NCI-H345 treated with DMSO at 0.1 percent for 48 hours (cell line): ENCODE data around the gene PAX2.

Source experiments
- DNase-seq: peaks from one replicate; lab custom pipeline; 2025; ENCODE audit not compliant: unreplicated experiment; lab: John Stamatoyannopoulos, UW

PAX2 gene

DNA sequence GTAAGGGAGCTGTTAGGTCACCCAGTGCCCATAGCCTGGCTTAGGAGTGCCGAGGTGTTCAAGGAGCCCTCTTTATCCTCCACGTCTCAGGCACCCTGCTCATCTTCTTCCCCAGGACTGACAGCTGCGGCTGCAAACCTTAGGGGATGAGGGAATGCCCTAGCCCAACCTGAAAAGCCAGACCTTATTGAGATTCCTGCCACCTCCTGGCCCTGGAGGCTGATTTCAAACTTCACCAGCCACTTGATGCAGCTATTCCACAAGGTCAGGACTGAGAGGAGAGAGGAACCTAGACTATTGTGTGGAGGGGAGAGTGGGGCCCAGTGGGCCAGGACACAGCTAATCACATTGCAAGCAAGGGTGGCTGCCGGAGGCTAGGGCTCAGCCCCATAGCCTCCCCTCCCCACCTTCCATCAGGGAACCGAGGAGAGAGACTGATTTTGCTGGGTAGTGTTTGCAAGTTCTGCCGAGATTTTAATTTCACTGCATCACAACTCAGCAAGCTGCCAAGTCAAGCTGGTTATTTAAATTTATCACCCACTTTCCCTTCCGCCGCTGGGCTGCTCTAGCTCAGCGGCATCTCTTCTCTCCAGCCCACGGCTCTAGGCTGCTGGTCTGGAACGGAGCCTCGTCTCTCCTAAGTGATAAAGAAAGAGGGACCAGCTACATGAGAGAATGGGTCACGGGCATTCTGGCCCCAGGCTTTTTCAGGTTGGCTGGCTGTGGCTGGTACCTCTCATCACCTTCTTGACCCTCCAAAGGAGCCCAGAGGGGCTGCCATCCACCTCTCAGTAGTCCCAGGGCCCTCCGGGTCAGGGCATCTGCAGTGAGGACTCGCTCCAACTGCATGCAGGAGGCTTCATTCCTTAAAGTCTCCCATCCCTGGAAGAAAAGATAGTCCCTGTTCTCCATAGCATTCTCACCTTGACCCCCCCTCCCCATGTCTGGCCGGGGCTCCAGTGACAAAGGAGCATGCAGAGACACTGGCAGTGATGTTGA lies 66.7 kb downstream of the PAX2 start:
- DNase-seq = no peak

DNA sequence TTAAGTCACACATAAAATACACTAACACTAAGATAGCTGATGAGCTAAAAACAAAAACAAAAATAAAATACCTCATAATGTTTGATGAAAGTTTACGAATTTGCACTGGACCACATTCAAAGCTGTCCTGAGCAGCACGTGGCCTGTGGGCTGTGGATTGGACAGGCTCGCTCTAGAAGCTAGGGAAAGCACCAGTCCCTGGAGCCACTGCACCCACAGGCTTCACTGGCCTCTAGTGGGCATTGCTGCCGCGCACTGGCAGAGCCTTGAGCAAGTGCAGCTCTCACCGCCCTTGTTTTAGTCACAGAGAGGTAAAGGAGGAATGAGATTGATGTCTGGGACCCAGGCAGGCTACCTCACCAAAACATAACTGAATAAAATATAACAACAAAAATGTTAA lies 67.6 kb downstream of the PAX2 start:
- DNase-seq = no peak

DNA sequence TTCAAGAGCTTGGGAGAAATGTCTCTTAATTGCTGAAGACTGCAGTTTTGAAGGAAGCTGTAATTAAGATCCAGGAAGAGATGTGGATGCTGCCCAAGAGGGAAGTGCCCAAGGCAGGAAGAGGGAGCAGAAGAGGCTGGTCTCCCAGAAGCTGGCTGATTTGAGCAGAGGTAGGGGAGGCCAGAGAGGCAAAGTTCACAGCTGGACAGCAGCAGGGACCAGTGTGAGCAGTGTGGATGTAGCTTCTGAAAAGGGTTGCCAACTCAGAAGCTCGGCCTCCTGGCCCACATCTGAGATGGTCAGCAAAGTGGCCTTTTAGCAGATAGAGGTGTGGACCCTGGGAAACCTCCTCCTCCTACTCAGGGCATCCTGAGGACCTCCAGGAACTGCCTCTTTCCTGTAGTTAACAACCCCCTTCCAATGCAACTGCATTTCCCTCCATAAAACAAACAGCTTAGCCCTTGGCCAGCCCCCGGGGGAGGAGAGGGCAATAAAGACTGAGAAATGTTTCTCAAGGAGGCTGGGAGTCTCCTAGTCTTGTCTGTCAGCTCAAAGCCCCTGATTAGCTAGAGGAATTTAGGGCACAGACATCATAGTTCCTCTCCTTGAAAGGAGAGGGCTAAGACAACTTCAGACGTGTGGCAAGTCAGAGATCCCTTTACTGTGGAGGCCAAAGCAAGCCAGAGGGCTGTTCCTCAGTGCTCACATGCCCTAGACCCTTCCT lies 69.5 kb downstream of the PAX2 start:
- DNase-seq = no peak

DNA sequence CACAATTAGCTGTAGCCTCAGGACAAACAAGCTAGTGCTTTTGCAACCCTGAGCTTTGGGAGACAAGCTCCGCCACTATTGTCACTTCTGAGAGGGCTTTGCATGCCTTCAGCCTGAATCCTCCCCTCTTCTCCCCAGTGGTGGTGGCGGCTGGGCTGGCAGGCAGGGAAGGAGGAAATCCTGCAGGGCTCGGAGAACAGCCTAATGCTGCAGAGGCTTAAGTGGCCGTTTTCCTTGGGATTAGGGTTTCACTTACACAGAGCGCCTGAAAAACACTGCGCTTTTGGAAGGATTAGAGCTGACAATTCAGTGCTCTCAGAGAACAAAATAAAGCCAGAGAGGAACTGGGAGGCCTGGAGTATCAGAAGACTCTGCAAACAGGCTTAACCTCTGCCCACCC lies 71.3 kb downstream of the PAX2 start:
- DNase-seq = no peak

DNA sequence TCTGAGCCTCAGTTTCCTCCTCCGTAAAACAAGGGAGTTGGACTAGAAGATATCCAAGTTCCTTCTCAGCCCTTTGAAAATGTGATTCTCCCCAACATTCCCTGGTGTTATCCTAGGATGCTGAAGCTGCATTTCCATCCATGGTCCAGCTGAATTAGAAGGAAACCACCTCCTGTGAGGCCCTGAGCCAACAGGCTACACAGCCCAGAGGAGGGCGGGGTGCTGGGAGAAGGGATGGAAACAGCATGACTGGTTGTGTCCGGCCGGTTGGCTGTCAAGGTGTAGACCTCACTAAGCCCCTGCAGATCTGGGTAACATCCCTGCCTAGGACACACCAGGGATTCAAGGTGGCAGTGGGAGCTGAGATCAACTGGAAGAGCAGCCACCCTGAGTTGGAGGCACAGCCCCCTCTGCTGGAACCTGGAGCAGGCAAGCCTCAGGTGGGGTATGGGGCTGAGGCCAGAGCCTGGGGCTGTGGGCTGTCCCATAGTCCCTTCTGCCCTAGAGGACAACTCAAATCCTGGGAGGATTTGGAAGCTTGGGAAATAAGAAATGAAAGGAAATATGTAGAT lies 72.0 kb downstream of the PAX2 start:
- DNase-seq = no peak

DNA sequence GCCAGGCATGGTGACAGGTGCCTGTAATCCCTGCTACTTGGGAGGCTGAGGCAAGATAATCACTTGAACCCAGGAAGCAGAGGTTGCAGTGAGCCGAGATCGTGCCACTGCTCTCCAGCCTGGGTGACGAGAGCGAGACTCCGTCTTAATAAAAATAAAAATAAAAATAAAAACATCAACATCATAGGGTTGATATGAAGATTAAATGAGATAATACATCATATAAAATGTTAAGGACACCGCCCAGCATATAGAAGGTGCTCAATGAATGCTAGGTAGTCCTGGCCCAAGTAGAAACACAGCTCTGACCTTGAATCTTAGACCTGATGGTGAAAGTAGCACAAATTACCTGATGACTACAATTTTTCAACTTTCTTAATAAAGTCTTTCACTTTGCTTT lies 74.0 kb downstream of the PAX2 start:
- no peak for DNase-seq

DNA sequence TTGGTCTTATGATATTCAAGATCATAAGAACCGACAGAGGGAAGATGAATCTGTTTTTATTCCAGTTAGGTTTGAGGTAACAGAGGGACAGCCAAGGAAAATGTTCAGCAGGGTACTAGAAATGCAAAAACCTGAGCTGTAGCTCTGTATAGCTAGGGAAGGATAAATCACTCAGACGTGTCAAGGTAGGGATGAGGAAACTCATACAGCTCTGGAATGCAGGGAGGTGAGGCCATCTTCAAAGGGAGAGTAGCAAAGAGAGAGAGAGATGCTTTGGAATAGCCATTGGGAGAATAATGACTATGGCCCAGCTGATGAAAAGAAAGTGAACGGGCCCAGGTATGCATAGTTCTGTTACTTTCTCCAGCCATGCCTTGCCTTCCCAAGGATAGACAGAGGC lies 77.8 kb downstream of the PAX2 start:
- no peak for DNase-seq

DNA sequence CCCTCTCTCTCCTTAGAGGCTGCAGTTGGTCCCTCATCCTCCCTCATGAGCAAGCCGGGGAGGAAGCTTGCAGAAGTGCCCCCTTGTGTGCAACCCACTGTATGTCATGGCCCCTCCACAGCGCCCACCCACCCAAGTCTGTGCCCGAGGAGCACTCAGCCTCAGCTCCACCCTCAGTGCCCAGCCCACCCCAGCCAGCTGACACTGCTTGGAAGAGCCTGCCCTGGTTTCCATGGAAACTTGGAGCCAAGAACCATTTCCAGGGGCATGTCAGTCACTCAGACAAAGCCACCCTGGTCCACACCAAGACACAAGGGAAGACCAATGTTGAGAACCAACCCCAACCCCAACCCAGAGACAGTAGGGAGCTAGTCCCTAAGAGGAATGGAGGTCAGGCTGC lies 79.5 kb downstream of the PAX2 start:
- no peak for DNase-seq

DNA sequence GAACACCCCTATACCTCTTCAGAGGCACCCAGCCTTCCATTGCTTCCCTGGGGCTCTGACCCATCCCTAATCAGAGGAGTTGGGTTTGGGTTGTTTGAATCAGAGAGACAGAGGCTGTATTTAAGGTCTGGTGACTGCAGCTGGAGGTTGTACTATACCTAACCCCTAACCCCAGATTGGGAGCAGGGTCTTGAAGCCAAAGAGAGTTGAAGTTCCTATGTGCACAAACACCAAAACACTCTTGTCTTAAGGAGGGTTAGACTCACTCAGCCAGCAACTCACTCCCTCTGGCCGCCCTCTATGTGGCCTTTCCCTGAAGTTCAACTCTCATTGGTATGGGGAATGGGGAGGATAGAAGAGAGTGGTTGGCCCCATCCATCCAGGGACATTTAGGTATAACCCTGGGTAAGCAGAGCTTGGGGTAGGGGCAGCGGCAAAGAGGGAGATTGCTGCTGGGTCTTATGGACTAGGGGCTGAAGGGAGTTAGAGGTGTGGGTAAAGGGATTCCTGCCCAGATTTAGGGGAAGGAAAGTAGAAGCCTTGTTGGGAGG lies 80.0 kb downstream of the PAX2 start:
- DNase-seq = no peak

DNA sequence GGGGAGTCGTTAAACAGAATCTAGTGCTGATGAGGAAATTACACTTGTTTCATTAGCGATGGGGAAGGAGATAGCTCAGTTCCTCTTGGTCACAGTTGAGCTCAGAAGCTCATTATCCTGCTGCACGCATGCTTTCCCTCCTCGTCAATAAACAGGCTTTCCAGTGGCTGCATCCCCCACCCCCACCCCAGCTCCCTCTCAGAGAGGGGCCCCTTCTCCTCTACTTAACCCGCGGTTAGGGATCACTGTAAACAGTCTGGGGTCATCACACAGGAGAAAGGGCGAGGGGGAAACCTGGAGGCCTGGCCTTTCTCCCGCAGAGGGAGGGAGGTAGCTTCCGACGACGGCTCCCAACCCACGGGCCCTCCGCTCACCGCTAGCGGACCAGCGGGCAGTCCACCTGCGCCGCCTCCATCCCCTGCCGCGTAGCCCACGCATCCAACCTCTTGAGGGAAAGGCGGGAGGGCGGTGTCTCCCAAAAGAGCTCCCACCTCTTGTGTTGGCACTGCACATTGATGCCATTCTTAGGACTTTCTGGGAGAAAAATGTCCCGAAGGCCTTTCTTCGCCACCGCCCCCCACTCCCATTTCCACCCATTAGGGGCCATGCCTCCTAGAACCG lies 80.8 kb downstream of the PAX2 start:
- DNase-seq = no peak

DNA sequence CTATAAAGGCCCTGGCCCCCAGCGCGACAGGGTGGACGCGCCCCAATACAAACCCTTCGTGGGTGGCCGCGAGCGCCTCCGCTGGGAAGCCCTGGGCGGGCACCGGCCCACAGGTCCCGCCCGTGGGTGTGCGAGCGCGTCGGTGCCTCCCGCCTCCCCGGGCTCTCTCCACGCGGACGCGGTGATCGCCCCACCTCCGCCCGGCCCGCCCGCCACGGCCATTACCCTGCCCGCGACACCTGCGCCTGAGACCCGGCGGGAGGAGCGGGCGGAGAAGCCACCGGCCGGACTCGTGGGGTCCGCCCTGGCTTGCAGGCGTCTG lies 81.2 kb downstream of the PAX2 start:
- DNase-seq = no peak

DNA sequence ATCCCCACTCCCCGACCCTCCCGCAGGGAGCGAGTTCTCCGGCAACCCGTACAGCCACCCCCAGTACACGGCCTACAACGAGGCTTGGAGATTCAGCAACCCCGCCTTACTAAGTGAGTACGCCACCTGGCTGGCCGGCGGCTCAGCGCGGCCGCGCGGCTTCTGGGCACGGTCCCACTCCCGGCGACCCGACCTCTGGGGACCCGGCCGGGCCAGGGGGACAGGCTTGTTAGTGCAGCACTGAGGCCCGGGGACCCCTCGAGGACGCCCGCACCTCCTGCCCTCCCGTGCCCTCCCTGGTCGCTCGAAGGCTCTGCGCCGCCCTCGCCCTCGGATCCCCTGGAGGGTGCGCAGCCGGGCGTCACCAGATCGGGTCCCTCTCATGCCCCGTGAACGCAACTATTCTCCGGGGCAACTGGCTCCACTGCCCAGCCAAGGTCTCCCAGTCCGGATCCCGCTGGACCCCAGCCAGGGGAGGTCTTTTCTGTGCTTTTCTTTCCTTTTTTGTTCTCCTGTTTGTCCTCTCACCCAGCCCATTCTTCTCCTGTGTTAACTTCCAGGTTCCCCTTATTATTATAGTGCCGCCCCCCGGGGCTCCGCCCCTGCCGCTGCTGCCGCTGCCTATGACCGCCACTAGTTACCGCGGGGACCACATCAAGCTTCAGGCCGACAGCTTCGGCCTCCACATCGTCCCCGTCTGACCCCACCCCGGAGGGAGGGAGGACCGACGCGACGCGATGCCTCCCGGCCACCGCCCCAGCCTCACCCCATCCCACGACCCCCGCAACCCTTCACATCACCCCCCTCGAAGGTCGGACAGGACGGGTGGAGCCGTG lies 81.8 kb downstream of the PAX2 start:
- no peak for DNase-seq

DNA sequence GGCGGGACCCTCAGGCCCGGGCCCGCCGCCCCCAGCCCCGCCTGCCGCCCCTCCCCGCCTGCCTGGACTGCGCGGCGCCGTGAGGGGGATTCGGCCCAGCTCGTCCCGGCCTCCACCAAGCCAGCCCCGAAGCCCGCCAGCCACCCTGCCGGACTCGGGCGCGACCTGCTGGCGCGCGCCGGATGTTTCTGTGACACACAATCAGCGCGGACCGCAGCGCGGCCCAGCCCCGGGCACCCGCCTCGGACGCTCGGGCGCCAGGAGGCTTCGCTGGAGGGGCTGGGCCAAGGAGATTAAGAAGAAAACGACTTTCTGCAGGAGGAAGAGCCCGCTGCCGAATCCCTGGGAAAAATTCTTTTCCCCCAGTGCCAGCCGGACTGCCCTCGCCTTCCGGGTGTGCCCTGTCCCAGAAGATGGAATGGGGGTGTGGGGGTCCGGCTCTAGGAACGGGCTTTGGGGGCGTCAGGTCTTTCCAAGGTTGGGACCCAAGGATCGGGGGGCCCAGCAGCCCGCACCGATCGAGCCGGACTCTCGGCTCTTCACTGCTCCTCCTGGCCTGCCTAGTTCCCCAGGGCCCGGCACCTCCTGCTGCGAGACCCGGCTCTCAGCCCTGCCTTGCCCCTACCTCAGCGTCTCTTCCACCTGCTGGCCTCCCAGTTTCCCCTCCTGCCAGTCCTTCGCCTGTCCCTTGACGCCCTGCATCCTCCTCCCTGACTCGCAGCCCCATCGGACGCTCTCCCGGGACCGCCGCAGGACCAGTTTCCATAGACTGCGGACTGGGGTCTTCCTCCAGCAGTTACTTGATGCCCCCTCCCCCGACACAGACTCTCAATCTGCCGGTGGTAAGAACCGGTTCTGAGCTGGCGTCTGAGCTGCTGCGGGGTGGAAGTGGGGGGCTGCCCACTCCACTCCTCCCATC lies 82.7 kb downstream of the PAX2 start:
- no peak for DNase-seq

DNA sequence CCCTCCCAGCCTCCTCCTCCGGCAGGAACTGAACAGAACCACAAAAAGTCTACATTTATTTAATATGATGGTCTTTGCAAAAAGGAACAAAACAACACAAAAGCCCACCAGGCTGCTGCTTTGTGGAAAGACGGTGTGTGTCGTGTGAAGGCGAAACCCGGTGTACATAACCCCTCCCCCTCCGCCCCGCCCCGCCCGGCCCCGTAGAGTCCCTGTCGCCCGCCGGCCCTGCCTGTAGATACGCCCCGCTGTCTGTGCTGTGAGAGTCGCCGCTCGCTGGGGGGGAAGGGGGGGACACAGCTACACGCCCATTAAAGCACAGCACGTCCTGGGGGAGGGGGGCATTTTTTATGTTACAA lies 83.3 kb downstream of the PAX2 start:
- DNase-seq = no peak

DNA sequence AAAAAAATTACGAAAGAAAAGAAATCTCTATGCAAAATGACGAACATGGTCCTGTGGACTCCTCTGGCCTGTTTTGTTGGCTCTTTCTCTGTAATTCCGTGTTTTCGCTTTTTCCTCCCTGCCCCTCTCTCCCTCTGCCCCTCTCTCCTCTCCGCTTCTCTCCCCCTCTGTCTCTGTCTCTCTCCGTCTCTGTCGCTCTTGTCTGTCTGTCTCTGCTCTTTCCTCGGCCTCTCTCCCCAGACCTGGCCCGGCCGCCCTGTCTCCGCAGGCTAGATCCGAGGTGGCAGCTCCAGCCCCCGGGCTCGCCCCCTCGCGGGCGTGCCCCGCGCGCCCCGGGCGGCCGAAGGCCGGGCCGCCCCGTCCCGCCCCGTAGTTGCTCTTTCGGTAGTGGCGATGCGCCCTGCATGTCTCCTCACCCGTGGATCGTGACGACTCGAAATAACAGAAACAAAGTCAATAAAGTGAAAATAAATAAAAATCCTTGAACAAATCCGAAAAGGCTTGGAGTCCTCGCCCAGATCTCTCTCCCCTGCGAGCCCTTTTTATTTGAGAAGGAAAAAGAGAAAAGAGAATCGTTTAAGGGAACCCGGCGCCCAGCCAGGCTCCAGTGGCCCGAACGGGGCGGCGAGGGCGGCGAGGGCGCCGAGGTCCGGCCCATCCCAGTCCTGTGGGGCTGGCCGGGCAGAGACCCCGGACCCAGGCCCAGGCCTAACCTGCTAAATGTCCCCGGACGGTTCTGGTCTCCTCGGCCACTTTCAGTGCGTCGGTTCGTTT lies 83.9 kb downstream of the PAX2 start:
- DNase-seq = no peak

DNA sequence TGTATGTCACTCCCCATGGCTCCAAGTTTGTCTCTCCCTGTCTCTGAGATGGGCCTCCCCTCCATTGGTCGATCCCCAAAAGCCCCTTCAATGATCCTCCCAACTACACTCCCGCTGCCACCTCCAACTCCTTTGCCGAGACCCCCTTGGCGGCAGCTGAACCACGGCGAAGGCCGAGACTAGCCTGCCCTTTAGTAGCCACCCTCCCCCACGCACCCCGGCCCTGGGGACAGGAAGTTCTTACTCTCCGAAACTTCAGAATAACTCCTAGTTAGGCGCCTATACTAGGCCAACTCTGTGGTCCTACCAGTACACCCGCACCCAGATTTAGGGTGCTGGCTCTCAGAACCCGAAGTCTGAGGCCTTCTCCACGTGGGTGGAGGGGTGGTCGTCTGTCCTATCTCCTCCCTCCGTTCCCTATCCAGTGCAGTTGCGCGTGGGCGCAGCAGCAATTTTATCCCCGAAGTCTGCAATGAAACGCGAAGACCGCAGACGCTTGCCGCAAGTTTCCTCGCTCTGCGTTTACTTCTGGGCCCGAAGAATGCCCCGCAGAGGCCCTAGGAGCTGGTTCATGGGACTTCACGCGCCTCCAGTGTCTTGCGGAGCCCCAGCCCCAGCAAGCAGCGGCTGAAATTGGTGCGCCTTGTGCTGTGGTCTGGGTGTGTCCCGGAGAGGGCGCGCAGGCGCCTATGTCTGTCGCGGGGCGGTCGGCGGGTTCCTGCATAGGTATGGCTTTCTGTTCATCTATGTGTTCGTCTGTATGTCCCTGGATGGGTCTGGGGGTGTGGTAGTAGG lies 84.7 kb downstream of the PAX2 start:
- DNase-seq = no peak

DNA sequence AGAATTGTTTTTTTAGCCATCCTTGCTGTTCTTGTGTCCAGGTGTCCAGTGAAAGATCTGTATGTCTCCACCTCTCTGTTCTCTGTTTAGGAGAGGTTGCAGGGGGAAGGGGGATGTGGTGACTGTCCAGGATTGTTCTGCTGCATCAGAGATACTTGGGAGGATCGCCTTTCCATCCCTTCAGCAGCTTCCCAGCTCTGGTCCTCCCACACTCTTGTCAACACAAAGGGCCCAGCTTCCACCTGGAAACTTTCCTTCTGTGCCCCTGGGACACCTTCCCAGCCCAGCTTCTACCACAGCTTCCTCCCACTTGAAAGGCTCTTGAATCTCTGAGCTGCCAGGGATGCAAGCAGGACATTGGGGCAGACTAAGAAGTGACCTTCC lies 85.3 kb downstream of the PAX2 start:
- no peak for DNase-seq

DNA sequence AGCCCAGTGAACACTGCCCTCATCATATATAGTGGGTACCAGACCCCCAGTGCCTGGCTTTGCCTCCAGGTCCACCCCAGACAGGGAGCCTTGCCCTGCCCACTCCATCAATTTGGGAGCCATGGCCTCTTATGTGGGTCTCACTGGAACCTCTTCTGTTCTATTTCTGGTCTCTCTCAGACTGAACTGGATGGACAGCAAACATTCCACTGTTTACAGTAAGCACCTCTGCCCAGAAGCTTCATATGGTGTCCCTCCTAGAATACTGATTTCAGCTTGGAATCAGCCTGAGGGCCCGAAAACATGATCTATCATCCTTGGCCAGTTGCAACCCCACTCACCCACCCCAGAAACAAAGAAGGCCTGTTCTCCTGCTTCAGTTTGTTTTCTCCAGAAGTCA lies 86.4 kb downstream of the PAX2 start:
- no peak for DNase-seq
